HCT116 (cell line): ENCODE data around the gene BST1. TPM values are rescaled to one million over a fixed set of nuclear protein-coding genes. Genes with fewer than 3 reads are reported as not detected.
A peak's percentile ranks its signal among the peaks of the same experiment; 100 is the strongest.

Experiments
- ATAC-seq: fragments of 200-7000 bp; cut with Tn5 transposase; 2 replicates; pipeline ENCODE4 v1.9.1; 2020; ENCODE audit warnings: mild to moderate bottlenecking, moderate library complexity
- BruUV-seq: library from RNA; stranded (reverse); fragments of 400-500 nt; replicated peaks from 2 replicates; lab custom pipeline; 2021; lab: Mats Ljungman, UMichigan
- CTCF ChIA-PET: fragments of 300-600 bp; sonication (Branson Sonifier 250); formaldehyde crosslinking; loops from one replicate; lab custom pipeline; 2021; ENCODE audit warnings: antibody characterized with exemption; lab: Charles Lee
- POLR2A ChIA-PET: fragments of 300-600, 350-600 bp; sonication (Branson Sonifier 250); formaldehyde crosslinking; loops from one replicate; lab custom pipeline; 2021; ENCODE audit warnings: antibody characterized with exemption; lab: Charles Lee
- RAD21 ChIA-PET, 2 experiments: fragments of 300-600 bp; sonication (Branson Sonifier 250); formaldehyde crosslinking; loops; one replicate each; lab custom pipeline; 2023; ENCODE audit warnings: low total read pairs in 2 of 2; ENCODE audit not compliant: uncharacterized antibody in 2 of 2, unreplicated experiment in 2 of 2, low non-redundant PET in 1 of 2; lab: Charles Lee
- DNase-seq: peaks from one replicate; pipeline ENCODE4 v3.0.0-alpha.2; 2010; ENCODE audit warnings: low read depth, low spot score
- H2AFZ ChIP-seq: fragments of 200-600 bp; shearing (Covaris generic), sonication (generic); 2 replicates; pipeline ENCODE4 v1.6.1; 2017; ENCODE audit warnings: low read depth, mixed run types, mixed read lengths, antibody characterized with exemption, low read length; ENCODE audit not compliant: poor library complexity, severe bottlenecking
- H3K27ac ChIP-seq: 2 replicates; pipeline ENCODE4 v1.5.1; 2012; ENCODE audit warnings: low read depth, low read length
- H3K27me3 ChIP-seq: fragments of 200-600 bp; sonication (generic); 2 replicates; pipeline ENCODE4 v1.6.1; 2016; ENCODE audit warnings: mixed run types, low read length, mixed read lengths; ENCODE audit not compliant: insufficient read depth
- H3K36me3 ChIP-seq, 2 experiments: fragments of 200-500 bp in 1 of 2; fragments of 200-600 bp in 1 of 2; sonication (Bioruptor generic) in 1 of 2; sonication (generic) in 1 of 2; 2 replicates each; pipeline versions ENCODE4 v1.5.1 to v1.6.1; 2014 to 2016; ENCODE audit warnings: low read length in 2 of 2, inconsistent platforms in 1 of 2, mixed read lengths in 1 of 2, mixed run types in 1 of 2; ENCODE audit not compliant: insufficient read depth in 2 of 2, control insufficient read depth in 1 of 2
- H3K4me1 ChIP-seq, 2 experiments: fragments of 200-600 bp in 1 of 2; sonication (generic) in 1 of 2; 2 replicates each; pipeline versions ENCODE4 v1.5.1 to v1.6.1; 2012 to 2017; ENCODE audit warnings: low read length in 2 of 2, inconsistent platforms in 1 of 2, mild to moderate bottlenecking in 1 of 2, mixed read lengths in 1 of 2, mixed run types in 1 of 2, moderate library complexity in 1 of 2; ENCODE audit not compliant: insufficient read depth in 2 of 2, control insufficient read depth in 1 of 2
- H3K4me2 ChIP-seq: fragments of 200-600 bp; sonication (generic); 2 replicates; pipeline ENCODE4 v1.6.1; 2017; ENCODE audit warnings: mixed run types, low read length, mixed read lengths
- H3K4me3 ChIP-seq, 2 experiments: fragments of 200-600 bp in 1 of 2; sonication (generic) in 1 of 2; replicated peaks in 1 of 2; 2 replicates each; pipeline ENCODE4 v1.5.1; 2011 to 2016; ENCODE audit warnings: low read length in 2 of 2, control low read depth in 1 of 2, low read depth in 1 of 2, mild to moderate bottlenecking in 1 of 2, mixed read lengths in 1 of 2, mixed run types in 1 of 2
- H3K79me2 ChIP-seq: fragments of 200-600 bp; sonication (generic); 2 replicates; pipeline ENCODE4 v1.6.1; 2017; ENCODE audit warnings: mild to moderate bottlenecking, mixed run types, low read length, moderate library complexity, mixed read lengths; ENCODE audit not compliant: insufficient read depth
- H3K9ac ChIP-seq: fragments of 200-600 bp; sonication (generic); 2 replicates; pipeline ENCODE4 v1.6.1; 2016; ENCODE audit warnings: low read length, mixed read lengths
- H3K9me2 ChIP-seq: fragments of 200-600 bp; sonication (generic), shearing (Covaris generic); 2 replicates; pipeline ENCODE4 v1.6.1; 2017; ENCODE audit warnings: mixed run types, mild to moderate bottlenecking, moderate library complexity; ENCODE audit not compliant: insufficient read depth
- H3K9me3 ChIP-seq, 2 experiments: fragments of 200-500 bp in 1 of 2; fragments of 200-600 bp in 1 of 2; sonication (Bioruptor generic) in 1 of 2; sonication (generic) in 1 of 2; 2 replicates each; pipeline ENCODE4 v1.6.1; 2014 to 2017; ENCODE audit warnings: low read length in 2 of 2, mixed read lengths in 2 of 2, inconsistent platforms in 1 of 2, low read depth in 1 of 2, mild to moderate bottlenecking in 1 of 2, mixed run types in 1 of 2, moderate library complexity in 1 of 2; ENCODE audit not compliant: control insufficient read depth in 1 of 2, insufficient read depth in 1 of 2
- H4K20me1 ChIP-seq: fragments of 200-600 bp; sonication (generic), shearing (Covaris generic); 2 replicates; pipeline ENCODE4 v1.6.1; 2017; ENCODE audit warnings: mixed run types, mild to moderate bottlenecking, moderate library complexity; ENCODE audit not compliant: insufficient read depth
- CBX3 ChIP-seq: IDR thresholded peaks from 2 replicates; pipeline ENCODE4 v1.6.1; 2012; ENCODE audit warnings: low read depth
- ELF1 ChIP-seq: IDR thresholded peaks from 2 replicates; pipeline ENCODE4 v1.6.1; 2012; ENCODE audit warnings: low read depth, borderline replicate concordance
- EZH2phosphoT487 ChIP-seq: fragments of 200-600 bp; IDR thresholded peaks from 2 replicates; pipeline ENCODE4 v1.6.1; 2018; ENCODE audit warnings: antibody characterized with exemption, borderline replicate concordance
- JUND ChIP-seq: IDR thresholded peaks from 2 replicates; pipeline ENCODE4 v1.6.1; 2012
- MAX ChIP-seq: IDR thresholded peaks from 2 replicates; pipeline ENCODE4 v1.6.1; 2012
- POLR2AphosphoS5 ChIP-seq: IDR thresholded peaks from 2 replicates; pipeline ENCODE4 v1.6.1; 2011; ENCODE audit warnings: mild to moderate bottlenecking, low read depth, low read length, moderate library complexity
- REST ChIP-seq: IDR thresholded peaks from 2 replicates; pipeline ENCODE4 v1.6.1; 2012; ENCODE audit warnings: low read depth
- SRF ChIP-seq: IDR thresholded peaks from 2 replicates; pipeline ENCODE4 v1.6.1; 2012; ENCODE audit warnings: low read depth
- TCF7L2 ChIP-seq: IDR thresholded peaks from 2 replicates; pipeline ENCODE4 v1.7.0; 2011; ENCODE audit warnings: borderline replicate concordance, inconsistent platforms; ENCODE audit not compliant: insufficient read depth, insufficient read length; ENCODE audit errors: extremely low read depth
- ZBTB33 ChIP-seq: IDR thresholded peaks from 2 replicates; pipeline ENCODE4 v1.6.1; 2011; ENCODE audit warnings: mild to moderate bottlenecking, low read length, moderate library complexity; ENCODE audit not compliant: insufficient replicate concordance; ENCODE audit errors: extremely low read depth
- ZNF274 ChIP-seq: fragments of 200-500 bp; sonication (Bioruptor generic); IDR thresholded peaks from 2 replicates; pipeline ENCODE4 v1.6.1; 2014; ENCODE audit warnings: mild to moderate bottlenecking, low read depth, low read length, inconsistent platforms
- intact Hi-C: fragments of 100-400 bp; cut with micrococcal nuclease; formaldehyde crosslinking; loops from 2 replicates; pipeline ENCODE4 v1.10.0; 2022
- total RNA-seq: library from RNA; stranded (reverse); gene quantifications from one replicate; pipeline ENCODE4 v1.2.1, GENCODE V29; 2021; ENCODE audit not compliant: unreplicated experiment

BST1 gene
- total RNA-seq, 1 experiment from 2014 or later, result 0.44 TPM

GRCh38 chr4:15682242-15683142 is 20.4 kb upstream of the BST1 start:
- no peak for TF ChIP-seq CBX3
- TF ChIP-seq TCF7L2, result no peak
- TF ChIP-seq REST, result no peak
- TF ChIP-seq POLR2AphosphoS5, result no peak
- TF ChIP-seq SRF, result no peak
- TF ChIP-seq ZBTB33, result no peak
- TF ChIP-seq JUND, result no peak
- no peak for TF ChIP-seq EZH2phosphoT487
- TF ChIP-seq ELF1, result no peak
- no peak for TF ChIP-seq MAX
- TF ChIP-seq ZNF274, result no peak
- TF ChIP-seq, all 23 proteins: peak for 0
- RAD21 ChIA-PET, result no interaction called here
- H2AFZ ChIP-seq, result no peak overlapping the region
- no peaks in the 10 kb centered on the region for H3K9me2 ChIP-seq
- intact Hi-C loops, result no loop called here
- H3K9ac ChIP-seq, result peak overlapping the region; percentile 98
- peak overlapping the region; percentile 84 for H3K4me2 ChIP-seq
- no peaks in the 10 kb centered on the region for H3K9me3 ChIP-seq
- no peaks in the 10 kb centered on the region for H4K20me1 ChIP-seq
- ATAC-seq (no peak), DNase-seq (no peak)
- peaks cover 83% of the 10 kb centered on the region for H3K79me2 ChIP-seq
- H3K27ac ChIP-seq, result peak overlapping the region; percentile 92
- POLR2A ChIA-PET, result no interaction called here
- CTCF ChIA-PET, result interaction anchor here (1.6 kb wide), 1 partner anchor 13 kb away, joined by 3 read pairs; no protein-coding TSS in a partner anchor
- peaks cover 9 to 20% of the 10 kb centered on the region in 2 experiments for H3K36me3 ChIP-seq
- peaks cover 17 to 40% of the 10 kb centered on the region in 2 experiments for H3K4me1 ChIP-seq
- no peaks in the 10 kb centered on the region for H3K27me3 ChIP-seq
- BruUV-seq, result no TSS peak
- H3K4me3 ChIP-seq, result peak overlapping the region; percentile 87 to 91
